HCT116 (cell line): ENCODE data around the gene CEP120.

Source experiments
- CBX3 ChIP-seq: IDR thresholded peaks from 2 replicates; pipeline ENCODE4 v1.6.1; 2012; ENCODE audit warnings: low read depth
- CEBPB ChIP-seq: IDR thresholded peaks from 2 replicates; pipeline ENCODE4 v1.6.1; 2012; ENCODE audit warnings: low read depth
- EZH2 ChIP-seq: fragments of 200-600 bp; sonication (generic); IDR thresholded peaks from 2 replicates; pipeline ENCODE4 v1.6.1; 2017; ENCODE audit warnings: antibody characterized with exemption, mixed run types
- EZH2phosphoT487 ChIP-seq: fragments of 200-600 bp; IDR thresholded peaks from 2 replicates; pipeline ENCODE4 v1.6.1; 2018; ENCODE audit warnings: antibody characterized with exemption, borderline replicate concordance
- POLR2A ChIP-seq: IDR thresholded peaks from 2 replicates; pipeline ENCODE4 v1.7.0; 2011; ENCODE audit warnings: borderline replicate concordance; ENCODE audit not compliant: insufficient read depth, insufficient read length; ENCODE audit errors: extremely low read depth
- POLR2AphosphoS5 ChIP-seq: IDR thresholded peaks from 2 replicates; pipeline ENCODE4 v1.6.1; 2011; ENCODE audit warnings: mild to moderate bottlenecking, low read depth, low read length, moderate library complexity
- SRF ChIP-seq: IDR thresholded peaks from 2 replicates; pipeline ENCODE4 v1.6.1; 2012; ENCODE audit warnings: low read depth
- TF ChIP-seq, protein P1 (sequence below), 3 experiments: fragments of 200-600 bp in 1 of 3; sonication (generic) in 1 of 3; IDR thresholded peaks in 2 of 3; conservative IDR thresholded peaks in 1 of 3; 2 replicates each; pipeline ENCODE4 v1.5.1; 2012 to 2017; ENCODE audit warnings: low read depth in 2 of 3, low read length in 2 of 3, antibody characterized with exemption in 1 of 3, borderline replicate concordance in 1 of 3, control low read depth in 1 of 3, mild to moderate bottlenecking in 1 of 3, mixed read lengths in 1 of 3, mixed run types in 1 of 3, moderate library complexity in 1 of 3; ENCODE audit not compliant: insufficient read depth in 1 of 3

DNA sequence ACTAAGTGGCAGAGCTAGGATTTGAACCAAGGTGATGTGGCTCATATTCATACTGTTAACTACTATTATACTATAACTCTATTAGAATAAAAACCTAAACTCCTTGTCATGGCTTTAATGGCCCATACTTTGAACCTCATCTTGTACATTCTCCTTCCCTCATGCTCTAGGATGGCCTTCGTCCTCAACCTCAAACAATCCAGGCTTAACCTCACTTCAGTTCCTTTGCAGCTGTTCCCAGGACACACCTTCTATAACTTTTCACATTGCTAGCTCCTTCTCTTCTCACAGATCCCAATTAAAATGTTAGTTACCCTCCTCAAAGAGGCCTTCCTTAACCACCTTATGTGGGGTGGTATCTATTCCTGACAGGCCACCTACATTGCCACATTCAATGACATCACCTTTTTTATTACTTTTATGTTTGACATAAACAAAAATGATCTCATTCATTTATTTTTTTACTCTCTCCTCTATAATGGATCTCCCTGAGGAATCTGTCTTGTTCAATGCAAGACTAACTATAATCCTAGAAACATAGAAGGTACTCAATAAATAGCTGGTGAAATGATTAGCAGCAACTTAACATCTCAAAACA lies 53.7 kb downstream of the CEP120 start:
- no peak for TF ChIP-seq EZH2
- TF ChIP-seq SRF, result no peak
- TF ChIP-seq CEBPB, result no peak
- no peak for TF ChIP-seq CBX3
- no peak for TF ChIP-seq POLR2A
- no peak for TF ChIP-seq POLR2AphosphoS5
- TF ChIP-seq EZH2phosphoT487, result no peak
- TF ChIP-seq, protein P1, sequence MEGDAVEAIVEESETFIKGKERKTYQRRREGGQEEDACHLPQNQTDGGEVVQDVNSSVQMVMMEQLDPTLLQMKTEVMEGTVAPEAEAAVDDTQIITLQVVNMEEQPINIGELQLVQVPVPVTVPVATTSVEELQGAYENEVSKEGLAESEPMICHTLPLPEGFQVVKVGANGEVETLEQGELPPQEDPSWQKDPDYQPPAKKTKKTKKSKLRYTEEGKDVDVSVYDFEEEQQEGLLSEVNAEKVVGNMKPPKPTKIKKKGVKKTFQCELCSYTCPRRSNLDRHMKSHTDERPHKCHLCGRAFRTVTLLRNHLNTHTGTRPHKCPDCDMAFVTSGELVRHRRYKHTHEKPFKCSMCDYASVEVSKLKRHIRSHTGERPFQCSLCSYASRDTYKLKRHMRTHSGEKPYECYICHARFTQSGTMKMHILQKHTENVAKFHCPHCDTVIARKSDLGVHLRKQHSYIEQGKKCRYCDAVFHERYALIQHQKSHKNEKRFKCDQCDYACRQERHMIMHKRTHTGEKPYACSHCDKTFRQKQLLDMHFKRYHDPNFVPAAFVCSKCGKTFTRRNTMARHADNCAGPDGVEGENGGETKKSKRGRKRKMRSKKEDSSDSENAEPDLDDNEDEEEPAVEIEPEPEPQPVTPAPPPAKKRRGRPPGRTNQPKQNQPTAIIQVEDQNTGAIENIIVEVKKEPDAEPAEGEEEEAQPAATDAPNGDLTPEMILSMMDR (IDR thresholded peaks at IDR 0.05 in 2 of 3, conservative IDR thresholded peaks at IDR 0.05 in 1 of 3; ENCODE audit: borderline replicate concordance in 1 of 3, insufficient read depth in 1 of 3, low read depth in 2 of 3, low read length in 2 of 3), result no peak
